GM19324 (cell line): Measurements from ENCODE around the gene MAGOHB.

Experiments used
- ATAC-seq: cut with Tn5 transposase; IDR thresholded peaks from one replicate; pipeline ENCODE4 v1.9.1; 2021; ENCODE audit warnings: mild to moderate bottlenecking, moderate library complexity; ENCODE audit not compliant: unreplicated experiment, low FRiP score

The MAGOHB gene

GRCh38 chr12:10557766-10558165 is 55.6 kb downstream of the MAGOHB start:
- ATAC-seq, result no peak

GRCh38 chr12:10557329-10557728 is 56.1 kb downstream of the MAGOHB start:
- no peak for ATAC-seq

GRCh38 chr12:10554756-10555481 is 58.5 kb downstream of the MAGOHB start:
- no peak for ATAC-seq

- ATAC-seq, result no peak
Observed at GRCh38 chr12:10554228-10554755, 59.1 kb downstream of the MAGOHB start.
